HG03135 (cell line): Measurements from ENCODE around the gene MAML3.

Experiments
- ATAC-seq: cut with Tn5 transposase; IDR thresholded peaks from one replicate; pipeline ENCODE4 v1.9.1; 2021; ENCODE audit warnings: mild to moderate bottlenecking, moderate library complexity; ENCODE audit not compliant: unreplicated experiment

MAML3 gene

GRCh38 chr4:139823746-139824145, 330.2 kb downstream of the MAML3 start:
- ATAC-seq = no peak

DNA sequence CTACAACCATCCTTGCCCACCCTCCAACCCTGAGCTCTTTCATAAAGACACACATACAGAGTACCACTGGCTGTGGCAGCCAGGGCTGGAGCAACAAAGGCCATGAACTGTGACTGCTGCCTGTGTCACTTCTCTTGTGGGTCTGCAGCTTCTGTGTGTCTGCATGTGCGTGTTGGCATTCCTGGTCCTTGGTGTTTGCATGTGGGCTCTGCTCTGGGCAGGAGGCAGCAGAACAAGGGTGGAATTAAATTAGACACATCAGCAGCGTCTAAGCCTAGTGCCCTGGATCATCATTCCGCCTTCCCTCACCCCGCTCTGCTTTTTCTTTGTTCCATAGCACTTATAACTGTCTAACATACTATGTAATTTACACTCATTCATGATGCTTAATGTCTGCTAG, 330.6 kb downstream of the MAML3 start:
- ATAC-seq = no peak

DNA sequence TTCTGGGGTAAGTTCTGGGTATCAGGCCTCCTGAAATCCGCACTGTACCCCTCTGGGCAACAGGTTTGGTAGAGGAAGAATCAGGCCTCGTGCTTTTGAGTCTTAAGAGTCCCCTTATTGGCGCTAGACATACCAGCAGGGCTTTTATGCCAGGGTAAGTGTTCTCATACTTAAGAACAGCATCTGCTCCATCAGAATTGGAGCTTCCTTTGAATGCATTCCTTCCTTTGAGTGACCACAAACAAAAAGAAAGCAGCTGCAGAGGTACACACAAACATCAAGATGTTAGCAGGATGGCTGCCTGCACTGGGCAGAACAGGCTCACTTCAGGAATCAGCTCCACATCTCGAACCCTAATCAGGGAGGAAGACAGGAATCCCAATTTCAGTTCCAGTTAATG, 331.6 kb downstream of the MAML3 start:
- no peak for ATAC-seq

GRCh38 chr4:139819082-139819481, 334.9 kb downstream of the MAML3 start:
- no peak for ATAC-seq

- ATAC-seq = no peak
Observed at GRCh38 chr4:139817657-139818452, 336.1 kb downstream of the MAML3 start.

- ATAC-seq = no peak
Observed at GRCh38 chr4:139816856-139817255, 337.1 kb downstream of the MAML3 start.

GRCh38 chr4:139815778-139816601, 338.0 kb downstream of the MAML3 start:
- no peak for ATAC-seq

DNA sequence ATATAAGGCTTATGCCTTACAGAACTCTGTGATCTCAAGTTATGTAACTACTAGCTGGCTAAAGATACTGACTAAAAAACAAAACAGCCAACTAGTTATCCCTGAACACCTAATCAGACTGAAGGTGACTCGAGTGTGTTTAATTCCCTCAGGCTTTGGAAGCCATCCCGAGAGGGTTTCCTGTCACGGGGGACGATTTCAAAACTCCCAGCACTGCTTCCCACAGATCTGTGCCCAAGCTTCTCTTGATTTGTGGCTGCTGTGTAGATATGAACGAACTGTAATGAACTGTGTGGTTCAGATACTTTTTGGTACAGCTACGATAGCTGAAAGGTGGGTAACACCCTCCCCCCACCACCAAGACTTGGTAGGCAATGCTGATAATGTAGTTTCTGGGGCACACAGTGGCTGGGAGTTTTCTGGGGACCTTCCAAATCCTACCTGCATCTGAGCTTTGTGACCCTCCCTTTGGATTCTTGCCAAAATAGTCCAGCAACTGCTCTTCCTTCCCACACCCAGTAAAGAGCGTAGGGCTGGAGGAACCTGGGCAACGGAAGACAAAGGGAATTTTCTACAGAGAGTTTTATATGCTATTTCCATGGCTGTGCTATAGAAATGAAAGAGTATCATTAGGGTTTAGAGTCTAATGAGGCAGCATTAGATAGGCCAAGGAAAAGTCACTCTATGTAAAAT, 339.5 kb downstream of the MAML3 start:
- no peak for ATAC-seq

DNA sequence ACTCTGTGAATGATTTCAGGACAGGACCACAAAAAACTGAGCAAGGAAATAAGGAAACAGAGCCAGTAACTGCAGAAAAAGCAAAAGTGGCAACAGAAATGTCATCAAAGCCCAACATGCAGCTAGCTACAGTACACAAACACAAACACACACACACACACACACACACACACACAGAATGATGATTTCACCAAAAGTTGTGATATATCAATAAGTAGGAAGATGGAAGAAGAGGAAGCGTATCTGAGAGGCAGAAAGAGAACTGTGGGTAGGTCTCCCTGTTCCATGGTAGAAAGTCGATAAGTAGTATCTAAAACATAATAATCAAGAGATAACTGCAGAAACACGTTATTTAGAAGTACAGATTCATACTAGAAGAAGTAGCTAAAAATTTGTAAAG, 340.1 kb downstream of the MAML3 start:
- no peak for ATAC-seq

- no peak for ATAC-seq
Observed at GRCh38 chr4:139810710-139811109, 343.3 kb downstream of the MAML3 start.

DNA sequence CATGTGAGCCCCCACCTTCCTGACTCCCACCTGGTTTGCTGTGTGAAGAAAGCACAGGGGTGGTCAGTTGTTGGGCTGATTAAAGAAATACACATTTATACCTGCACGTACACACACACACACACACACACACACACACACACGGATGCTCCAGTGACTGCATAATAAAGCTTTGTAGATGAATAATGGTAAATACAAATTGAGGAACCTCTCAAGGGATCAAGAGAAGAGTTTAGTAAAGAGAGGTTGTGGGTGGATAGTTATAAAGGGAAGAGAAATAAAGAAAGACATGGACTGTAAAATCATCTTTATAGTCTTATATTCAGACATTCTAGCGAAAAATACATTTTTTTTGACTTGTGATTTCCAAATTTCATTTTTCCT, 344.2 kb downstream of the MAML3 start:
- no peak for ATAC-seq

DNA sequence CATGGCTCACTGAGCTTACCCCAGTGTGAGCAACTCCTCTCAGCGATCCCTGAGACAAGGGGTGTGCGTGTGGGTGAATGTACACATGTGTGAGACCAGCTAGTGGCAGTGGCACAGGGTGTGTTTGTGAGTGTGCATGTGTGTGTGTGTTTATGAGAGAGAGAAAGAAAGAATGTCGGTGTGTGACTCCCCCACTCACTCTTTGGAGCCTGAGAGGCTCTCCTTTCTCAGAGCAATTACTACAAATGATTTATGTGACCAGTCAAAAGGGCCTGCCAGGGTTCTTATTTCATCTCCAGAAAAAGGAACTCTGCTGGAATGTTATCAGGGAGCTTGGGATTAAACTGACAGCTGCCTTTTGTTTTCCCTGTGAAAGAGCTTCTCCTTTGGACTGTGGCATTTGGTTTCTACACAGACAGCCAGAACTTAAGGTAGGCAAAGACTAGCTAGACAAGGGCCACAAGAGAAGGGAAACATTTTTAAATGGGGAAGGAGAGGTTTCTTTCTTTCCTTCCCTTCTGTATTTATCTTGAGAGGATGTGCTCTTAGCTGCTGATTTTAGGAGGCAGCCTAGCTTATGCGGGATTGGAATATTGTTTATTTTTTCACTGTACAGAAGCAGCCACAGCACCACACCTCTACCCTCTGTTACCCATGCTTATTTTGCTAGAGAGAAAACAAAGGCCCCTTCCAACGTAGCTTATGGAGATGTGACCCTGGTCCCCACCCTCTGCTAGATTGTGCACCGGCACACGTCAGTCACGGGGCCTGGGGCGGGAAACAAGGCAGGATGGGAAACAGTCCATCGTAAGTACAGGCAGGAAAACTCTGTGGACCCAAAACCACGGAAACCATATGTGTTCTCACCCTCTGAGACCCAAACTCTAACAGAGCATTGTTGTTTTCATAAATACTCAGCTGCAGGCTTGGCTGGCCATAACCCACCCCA, 344.9 kb downstream of the MAML3 start:
- ATAC-seq = no peak

DNA sequence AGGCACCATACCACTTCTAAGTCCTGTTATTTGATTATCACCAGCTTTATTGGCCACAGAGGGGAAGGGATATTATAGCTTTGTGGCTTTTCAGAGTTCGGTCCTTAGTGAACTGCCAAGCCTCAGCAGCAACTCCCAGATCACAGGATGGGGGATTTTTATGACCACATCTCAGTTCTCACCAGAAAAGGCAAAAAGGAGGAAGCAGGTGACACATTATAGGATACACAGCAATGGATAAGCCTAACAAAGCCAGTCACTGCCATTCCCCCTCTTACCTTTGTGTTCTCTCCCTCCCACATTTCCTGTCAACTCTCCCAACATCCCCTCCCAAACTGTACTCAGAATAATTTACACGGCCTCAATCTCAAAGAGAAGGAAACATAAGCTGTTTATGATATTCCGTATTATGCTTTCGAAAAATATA, 345.6 kb downstream of the MAML3 start:
- no peak for ATAC-seq

- ATAC-seq = no peak
Observed at GRCh38 chr4:139807483-139807882, 346.5 kb downstream of the MAML3 start.

GRCh38 chr4:139806929-139807328, 347.1 kb downstream of the MAML3 start:
- no peak for ATAC-seq

DNA sequence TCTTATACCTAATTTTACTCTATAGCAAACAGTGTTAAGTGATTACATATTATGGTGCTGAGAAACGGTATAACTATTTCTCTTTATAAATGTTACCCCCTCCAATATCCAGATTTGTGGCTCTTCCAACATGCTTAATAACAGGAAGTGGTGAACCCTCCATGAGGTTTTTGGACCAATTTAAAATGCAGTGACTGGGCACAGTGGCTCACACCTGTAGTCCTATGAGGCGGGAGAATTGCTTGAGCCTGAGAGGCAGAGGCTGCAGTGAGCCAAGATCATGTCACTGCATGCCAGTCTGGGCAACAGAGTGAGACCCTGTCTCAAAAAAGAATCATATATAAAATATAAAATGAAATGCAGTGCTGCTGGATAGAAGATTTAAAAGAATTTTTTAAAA, 351.1 kb downstream of the MAML3 start:
- no peak for ATAC-seq

DNA sequence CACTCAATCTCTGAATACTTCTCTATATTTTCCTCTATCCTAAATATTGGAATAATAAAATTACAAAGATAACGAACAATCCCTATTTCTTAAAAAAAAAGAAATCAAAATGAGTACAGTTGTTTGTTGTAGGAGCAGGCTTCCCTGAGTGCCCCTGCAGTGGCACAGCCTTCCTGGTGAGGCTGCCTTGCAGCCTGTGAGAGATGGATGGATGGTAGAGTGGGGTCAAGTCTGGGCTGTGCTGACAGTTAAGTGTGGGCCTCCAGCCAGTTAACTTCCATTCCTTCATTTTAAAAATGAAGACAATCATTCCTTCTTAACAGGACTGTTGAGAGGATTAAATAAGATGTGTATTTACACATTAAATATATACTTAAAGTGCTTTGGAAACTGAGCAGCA, 351.5 kb downstream of the MAML3 start:
- ATAC-seq = no peak

DNA sequence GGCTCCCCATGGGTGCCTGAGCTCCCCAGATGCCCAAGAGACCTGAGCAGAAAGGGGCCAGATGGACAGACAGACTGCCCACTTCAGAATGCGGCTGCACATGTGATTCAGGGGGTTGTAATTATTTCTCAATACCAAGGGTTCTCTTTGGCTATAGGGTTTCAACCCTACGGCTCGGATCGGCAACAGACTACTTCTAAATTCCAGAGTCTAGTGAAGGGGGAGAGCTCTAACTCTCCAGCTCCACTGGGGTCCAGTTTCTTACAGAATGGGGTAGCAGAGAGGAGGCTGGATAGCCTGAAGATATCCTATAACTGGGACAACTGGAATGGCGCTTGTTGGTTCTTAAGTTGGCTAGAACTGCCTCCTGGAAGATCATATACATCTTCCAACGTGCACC, 352.1 kb downstream of the MAML3 start:
- ATAC-seq = no peak

- no peak for ATAC-seq
Observed at GRCh38 chr4:139800082-139800481, 353.9 kb downstream of the MAML3 start.

GRCh38 chr4:139799615-139800014, 354.4 kb downstream of the MAML3 start:
- no peak for ATAC-seq

DNA sequence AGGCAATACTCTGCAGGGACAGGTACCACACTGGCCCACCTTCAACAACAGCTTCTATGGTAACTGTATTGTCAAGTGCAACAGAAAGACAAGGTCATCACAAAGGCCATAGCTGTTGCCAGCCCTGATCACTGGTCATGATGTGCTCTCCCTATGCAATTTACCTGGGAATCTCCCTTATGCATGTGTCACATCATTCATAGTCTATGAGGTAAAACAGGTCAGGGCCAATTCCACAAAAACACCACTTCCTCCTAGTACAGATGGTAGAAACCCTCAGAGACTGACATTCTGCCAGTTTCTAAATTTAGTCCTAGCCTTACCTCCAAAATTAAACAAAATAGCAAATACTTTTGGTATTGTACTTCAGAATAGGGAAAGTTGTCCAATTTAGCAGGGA, 355.5 kb downstream of the MAML3 start:
- no peak for ATAC-seq
